K562 (cell line): ENCODE measurements around the gene HPD. TPM values are rescaled to one million over a fixed set of nuclear protein-coding genes. Genes with fewer than 3 reads are reported as not detected.

ENCODE experiments used
- DIDO1 ChIP-seq: fragments of 450-650 bp; IDR thresholded peaks from 2 replicates; pipeline ENCODE4 v1.6.1; 2016; ENCODE audit warnings: low read depth, missing biosample characterization, missing genetic modification characterization
- ELF4 ChIP-seq: fragments of 450-650 bp; formaldehyde crosslinking; IDR thresholded peaks from 2 replicates; pipeline ENCODE4 v1.4.0; 2022; ENCODE audit warnings: missing genetic modification characterization
- EP300 ChIP-seq: IDR thresholded peaks from 2 replicates; pipeline ENCODE4 v1.6.1; 2012; ENCODE audit warnings: low read length, improper control_type of control experiment
- HNRNPH1 ChIP-seq: fragments of 200-400 bp; formaldehyde crosslinking; optimal IDR thresholded peaks from 2 replicates; pipeline ENCODE3; 2017; ENCODE audit warnings: low read depth, mild to moderate bottlenecking, low read length, moderate library complexity
- JUNB ChIP-seq: fragments of 450-650 bp; formaldehyde crosslinking; conservative IDR thresholded peaks from 2 replicates; pipeline ENCODE4 v1.4.0; 2020; ENCODE audit warnings: mild to moderate bottlenecking
- MTA2 ChIP-seq: fragments of 450-650 bp; IDR thresholded peaks from 2 replicates; pipeline ENCODE4 v1.6.1; 2016; ENCODE audit warnings: low read depth
- NFRKB ChIP-seq: fragments of 450-650 bp; IDR thresholded peaks from 2 replicates; pipeline ENCODE4 v1.6.1; 2016; ENCODE audit warnings: low read depth
- NR3C1 ChIP-seq: sonication (generic); formaldehyde crosslinking; IDR thresholded peaks from 2 replicates; pipeline ENCODE4 v1.8.1; 2022; ENCODE audit warnings: missing genetic modification reagents
- PHTF2 ChIP-seq: fragments of 250-450 bp; sonication (Bioruptor Pico); IDR thresholded peaks from 2 replicates; pipeline ENCODE4 v1.5.0; 2021; ENCODE audit warnings: mild to moderate bottlenecking
- POLR2A ChIP-seq: fragments of 450-650 bp; conservative IDR thresholded peaks from 2 replicates; pipeline ENCODE4 v1.6.1; 2016
- SMAD2 ChIP-seq: fragments of 150-350 bp; IDR thresholded peaks from 2 replicates; pipeline ENCODE4 v1.6.1; 2014; ENCODE audit warnings: low read depth, mild to moderate bottlenecking, low read length
- ZBTB7A ChIP-seq: IDR thresholded peaks from 2 replicates; pipeline ENCODE4 v1.6.1; 2011; ENCODE audit warnings: low read depth, mild to moderate bottlenecking, low read length, moderate library complexity, borderline replicate concordance; ENCODE audit not compliant: control insufficient read depth
- ZNF778 ChIP-seq: fragments of 450-650 bp; formaldehyde crosslinking; IDR thresholded peaks from 2 replicates; pipeline ENCODE4 v1.4.0; 2020; ENCODE audit warnings: mild to moderate bottlenecking, moderate library complexity
- ZNF79 ChIP-seq: fragments of 250-450 bp; sonication (Bioruptor Pico); IDR thresholded peaks from 2 replicates; pipeline ENCODE4 v1.4.0; 2020; ENCODE audit warnings: low read depth, mild to moderate bottlenecking, moderate library complexity
- polyA plus RNA-seq, 8 experiments: library from polyadenylated mRNA; depleted of rRNA in 4 of 8; stranded (reverse) in 5 of 8; unstranded in 3 of 8; fragments of >200 nt; fragmentation: Nextera tagmentation in 2 of 8; fragmentation: Illumina TruSeq in 1 of 8; extraction: Ambion mirVana in 2 of 8; extraction: Trizol in 1 of 8; gene quantifications; 2 replicates each; pipeline versions ENCODE4 v1.2.1 to v1.2.3, GENCODE V29; 2011 to 2014; ENCODE audit warnings: inconsistent platforms in 1 of 8, missing spikeins in 1 of 8
- total RNA-seq, 7 experiments: library from RNA; depleted of rRNA in 6 of 7; stranded (reverse); fragments of >200 nt in 6 of 7; fragmentation: Illumina TruSeq in 2 of 7; extraction: Trizol in 2 of 7; gene quantifications; 2 replicates each; pipeline versions ENCODE4 v1.2.1 to v1.2.3, GENCODE V29; 2011 to 2021; ENCODE audit warnings: low replicate concordance in 1 of 7
- TF ChIP-seq, protein P1 (sequence below): sonication (generic); IDR thresholded peaks from 2 replicates; pipeline ENCODE4 v1.6.1; 2016
- TF ChIP-seq, protein P2 (sequence below): fragments of 150-350 bp; conservative IDR thresholded peaks from 2 replicates; pipeline ENCODE4 v1.6.1; 2014; ENCODE audit warnings: low read length
- TF ChIP-seq, protein P3 (sequence below): fragments of 250-450 bp; sonication (Bioruptor Pico); IDR thresholded peaks from 2 replicates; pipeline ENCODE4 v1.4.0; 2020

Gene HPD
- total and polyA plus RNA-seq, 9 of the 15 experiments (the other 6 are each of a cell fraction or from before 2014, with no cell fraction given), result 0.06 to 0.29 (median 0.07) TPM; not detected in 4

DNA sequence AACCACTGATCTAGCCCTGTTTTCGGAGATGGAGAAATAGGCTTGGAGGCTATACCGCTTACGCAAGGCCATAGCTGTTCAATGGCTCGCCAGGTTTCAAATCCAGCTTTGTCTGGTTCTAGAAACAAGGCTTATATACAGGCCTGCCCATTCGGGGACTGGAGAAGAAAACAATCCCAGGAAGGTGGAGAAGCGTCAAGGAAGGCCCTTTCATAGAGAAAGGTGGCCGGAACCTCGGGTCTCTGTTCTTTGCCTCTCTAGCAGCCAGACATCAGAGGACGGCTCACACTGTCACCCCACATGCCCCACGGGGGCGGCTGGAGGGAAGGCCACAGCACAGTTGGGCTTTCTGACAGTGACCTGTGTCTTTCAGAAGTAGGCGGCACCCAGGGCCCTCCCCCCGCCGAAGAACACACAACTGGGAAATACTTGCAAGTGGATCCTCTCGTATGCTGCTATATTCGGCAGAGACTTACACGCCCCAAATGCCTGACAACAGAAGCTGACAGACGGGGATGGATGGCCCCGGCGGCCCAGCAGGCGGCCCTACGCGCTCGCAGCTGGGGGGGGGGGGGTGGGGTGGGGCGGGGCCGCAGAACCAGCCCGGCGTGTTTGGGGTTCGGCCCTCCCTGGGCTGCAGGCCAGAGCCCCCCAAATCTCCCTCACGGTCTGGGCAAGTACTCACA, 59.4 kb downstream of the HPD start (continued):
- TF ChIP-seq, protein P1, sequence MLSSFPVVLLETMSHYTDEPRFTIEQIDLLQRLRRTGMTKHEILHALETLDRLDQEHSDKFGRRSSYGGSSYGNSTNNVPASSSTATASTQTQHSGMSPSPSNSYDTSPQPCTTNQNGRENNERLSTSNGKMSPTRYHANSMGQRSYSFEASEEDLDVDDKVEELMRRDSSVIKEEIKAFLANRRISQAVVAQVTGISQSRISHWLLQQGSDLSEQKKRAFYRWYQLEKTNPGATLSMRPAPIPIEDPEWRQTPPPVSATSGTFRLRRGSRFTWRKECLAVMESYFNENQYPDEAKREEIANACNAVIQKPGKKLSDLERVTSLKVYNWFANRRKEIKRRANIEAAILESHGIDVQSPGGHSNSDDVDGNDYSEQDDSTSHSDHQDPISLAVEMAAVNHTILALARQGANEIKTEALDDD, result no peak; the same call in 1 of the 2 replicates
- no peak; the same call in 1 of the 2 replicates for TF ChIP-seq POLR2A
- TF ChIP-seq PHTF2 (CRISPR knock-in tag), result no peak
- TF ChIP-seq NFRKB, result no peak; the same call in 1 of the 2 replicates
- TF ChIP-seq ZNF79, result no peak
- TF ChIP-seq ZBTB7A, result peak; percentile 8; the same call in 1 of the 2 replicates
- no peak for TF ChIP-seq JUNB
- TF ChIP-seq ELF4 (CRISPR knock-in tag), result no peak
- TF ChIP-seq NR3C1 (CRISPR knock-in tag), result no peak
- peak; percentile 57 for TF ChIP-seq EP300
- TF ChIP-seq DIDO1 (tag), result no peak
- TF ChIP-seq, protein P2, sequence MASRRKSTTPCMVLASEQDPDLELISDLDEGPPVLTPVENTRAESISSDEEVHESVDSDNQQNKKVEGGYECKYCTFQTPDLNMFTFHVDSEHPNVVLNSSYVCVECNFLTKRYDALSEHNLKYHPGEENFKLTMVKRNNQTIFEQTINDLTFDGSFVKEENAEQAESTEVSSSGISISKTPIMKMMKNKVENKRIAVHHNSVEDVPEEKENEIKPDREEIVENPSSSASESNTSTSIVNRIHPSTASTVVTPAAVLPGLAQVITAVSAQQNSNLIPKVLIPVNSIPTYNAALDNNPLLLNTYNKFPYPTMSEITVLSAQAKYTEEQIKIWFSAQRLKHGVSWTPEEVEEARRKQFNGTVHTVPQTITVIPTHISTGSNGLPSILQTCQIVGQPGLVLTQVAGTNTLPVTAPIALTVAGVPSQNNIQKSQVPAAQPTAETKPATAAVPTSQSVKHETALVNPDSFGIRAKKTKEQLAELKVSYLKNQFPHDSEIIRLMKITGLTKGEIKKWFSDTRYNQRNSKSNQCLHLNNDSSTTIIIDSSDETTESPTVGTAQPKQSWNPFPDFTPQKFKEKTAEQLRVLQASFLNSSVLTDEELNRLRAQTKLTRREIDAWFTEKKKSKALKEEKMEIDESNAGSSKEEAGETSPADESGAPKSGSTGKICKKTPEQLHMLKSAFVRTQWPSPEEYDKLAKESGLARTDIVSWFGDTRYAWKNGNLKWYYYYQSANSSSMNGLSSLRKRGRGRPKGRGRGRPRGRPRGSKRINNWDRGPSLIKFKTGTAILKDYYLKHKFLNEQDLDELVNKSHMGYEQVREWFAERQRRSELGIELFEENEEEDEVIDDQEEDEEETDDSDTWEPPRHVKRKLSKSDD, result no peak
- TF ChIP-seq, protein P3, sequence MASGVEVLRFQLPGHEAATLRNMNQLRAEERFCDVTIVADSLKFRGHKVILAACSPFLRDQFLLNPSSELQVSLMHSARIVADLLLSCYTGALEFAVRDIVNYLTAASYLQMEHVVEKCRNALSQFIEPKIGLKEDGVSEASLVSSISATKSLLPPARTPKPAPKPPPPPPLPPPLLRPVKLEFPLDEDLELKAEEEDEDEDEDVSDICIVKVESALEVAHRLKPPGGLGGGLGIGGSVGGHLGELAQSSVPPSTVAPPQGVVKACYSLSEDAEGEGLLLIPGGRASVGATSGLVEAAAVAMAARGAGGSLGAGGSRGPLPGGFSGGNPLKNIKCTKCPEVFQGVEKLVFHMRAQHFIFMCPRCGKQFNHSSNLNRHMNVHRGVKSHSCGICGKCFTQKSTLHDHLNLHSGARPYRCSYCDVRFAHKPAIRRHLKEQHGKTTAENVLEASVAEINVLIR, result no peak
- no peak for TF ChIP-seq MTA2
- no peak for TF ChIP-seq SMAD2
- TF ChIP-seq ZNF778 (CRISPR knock-in tag), result no peak
- no peak for TF ChIP-seq HNRNPH1
